Kidney (tissue), 14 donors: Measurements from ENCODE around the gene INPP5A. TPM values are rescaled to one million over a fixed set of nuclear protein-coding genes. Genes with fewer than 3 reads are reported as not detected.

Source experiments
- DNase-seq, 5 donors: peaks; one replicate each; pipeline ENCODE4 v3.0.0-alpha.2; 2013 to 2020
- FAIRE-seq: peaks from 2 replicates; lab custom pipeline; 2012; peaks lifted over from hg19 to GRCh38; lab: Jason Lieb, UNC
- H3K27ac ChIP-seq, 2 donors: one replicate each; pipeline ENCODE4 v1.7.0; 2013; ENCODE audit warnings: low read depth in 2 of 2, low read length in 2 of 2, inconsistent platforms in 1 of 2
- H3K27me3 ChIP-seq: one replicate; pipeline ENCODE4 v1.7.1; 2013; ENCODE audit warnings: low read length, inconsistent platforms; ENCODE audit not compliant: control insufficient read depth, insufficient read depth
- H3K36me3 ChIP-seq, 3 donors: one replicate each; pipeline versions ENCODE4 v1.7.0 to v1.7.1; 2013; ENCODE audit warnings: low read length in 3 of 3, control low read depth in 1 of 3, inconsistent platforms in 1 of 3; ENCODE audit not compliant: insufficient read depth in 3 of 3, control insufficient read depth in 2 of 3
- H3K4me1 ChIP-seq, 3 donors: one replicate each; pipeline versions ENCODE4 v1.7.0 to v1.7.1; 2013; ENCODE audit warnings: low read length in 3 of 3, inconsistent platforms in 1 of 3, low read depth in 1 of 3; ENCODE audit not compliant: control insufficient read depth in 2 of 3, insufficient read depth in 2 of 3
- H3K4me3 ChIP-seq, 3 donors: one replicate each; pipeline versions ENCODE4 v1.7.0 to v1.8.1; 2013; ENCODE audit warnings: low read length in 3 of 3, control low read depth in 1 of 3, inconsistent platforms in 1 of 3
- H3K9ac ChIP-seq, 3 donors: one replicate each; pipeline versions ENCODE4 v1.7.0 to v1.7.1; 2013; ENCODE audit warnings: low read length in 3 of 3, control low read depth in 1 of 3, inconsistent platforms in 1 of 3
- H3K9me3 ChIP-seq, 3 donors: one replicate each; pipeline versions ENCODE4 v1.7.0 to v1.7.1; 2013; ENCODE audit warnings: low read length in 3 of 3, control low read depth in 1 of 3, inconsistent platforms in 1 of 3; ENCODE audit not compliant: control insufficient read depth in 2 of 3, insufficient read depth in 1 of 3
- CTCF ChIP-seq: IDR thresholded peaks from 3 replicates; pipeline ENCODE4 v1.5.1; 2012; ENCODE audit warnings: mild to moderate bottlenecking, moderate library complexity, borderline replicate concordance; ENCODE audit not compliant: insufficient read depth; ENCODE audit errors: extremely low read depth
- intact Hi-C: fragments of 100-400 bp; cut with DNase I; formaldehyde crosslinking; loops from one replicate; pipeline ENCODE4 v1.11.1; 2022
- polyA plus RNA-seq: library from polyadenylated mRNA; stranded (reverse); fragments of 350-450 nt; fragmentation: Illumina TruSeq; extraction: RNeasy Lipid Tissue Mini Kit (QIAGEN cat#74804); gene quantifications from one replicate; pipeline ENCODE4 v1.2.3, GENCODE V29; 2014; ENCODE audit warnings: low read depth, low replicate concordance; ENCODE audit not compliant: insufficient read depth
- total RNA-seq: library from RNA; stranded (reverse); fragmentation: NEBNext Ultra II Directional; extraction: Animal tissue kit (Norgen Biotek cat#: 25700); gene quantifications from one replicate; pipeline ENCODE4 v1.2.1, GENCODE V29; 2021
- donor health status: control.
- donor health status: control.
- donor health status: control.
- donor health status: control.
- donor health status: control.
- donor health status: DM: yes; HTN: yes; CAD: no.
- donor health status: Normal renal cell carcinoma (clear cell type).

Gene INPP5A
- total and polyA plus RNA-seq, 2 donors from 2014 or later: 20.8 to 40.3 TPM

DNA sequence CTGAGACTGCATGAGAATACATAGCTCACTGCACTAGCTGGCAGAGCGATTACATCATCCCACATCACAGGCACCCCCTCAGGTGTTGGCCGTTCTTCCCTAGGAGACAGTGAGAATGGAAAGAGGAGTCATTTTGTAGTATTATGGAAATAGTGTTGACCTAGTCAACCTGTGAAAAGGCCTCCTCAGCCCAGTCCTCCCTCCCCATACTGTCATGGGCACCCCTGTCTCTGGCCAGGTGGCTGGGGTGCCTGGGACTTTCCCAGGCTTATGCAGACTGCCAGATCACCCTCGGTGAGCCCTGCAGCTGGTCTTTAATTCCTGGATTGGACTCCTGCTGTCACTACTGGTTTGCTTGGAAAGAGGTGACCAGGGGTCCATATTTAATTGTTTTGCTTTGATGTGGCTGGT is 4.0 kb downstream of the INPP5A start:
- no peak overlapping the region for H3K27ac ChIP-seq
- no peak overlapping the region for H3K9ac ChIP-seq
- TF ChIP-seq CTCF: no peak
- H3K36me3 ChIP-seq: no peaks in the 10 kb centered on the region
- peaks cover 0 to 53% (median 19%) of the 10 kb centered on the region in 3 donors for H3K4me1 ChIP-seq
- intact Hi-C loops: no loop called here
- H3K4me3 ChIP-seq: no peak overlapping the region
- no peaks in the 10 kb centered on the region for H3K27me3 ChIP-seq
- peak in 1 of 5 donors; percentile 30 for DNase-seq
- no peak for FAIRE-seq
- H3K9me3 ChIP-seq: no peaks in the 10 kb centered on the region

DNA sequence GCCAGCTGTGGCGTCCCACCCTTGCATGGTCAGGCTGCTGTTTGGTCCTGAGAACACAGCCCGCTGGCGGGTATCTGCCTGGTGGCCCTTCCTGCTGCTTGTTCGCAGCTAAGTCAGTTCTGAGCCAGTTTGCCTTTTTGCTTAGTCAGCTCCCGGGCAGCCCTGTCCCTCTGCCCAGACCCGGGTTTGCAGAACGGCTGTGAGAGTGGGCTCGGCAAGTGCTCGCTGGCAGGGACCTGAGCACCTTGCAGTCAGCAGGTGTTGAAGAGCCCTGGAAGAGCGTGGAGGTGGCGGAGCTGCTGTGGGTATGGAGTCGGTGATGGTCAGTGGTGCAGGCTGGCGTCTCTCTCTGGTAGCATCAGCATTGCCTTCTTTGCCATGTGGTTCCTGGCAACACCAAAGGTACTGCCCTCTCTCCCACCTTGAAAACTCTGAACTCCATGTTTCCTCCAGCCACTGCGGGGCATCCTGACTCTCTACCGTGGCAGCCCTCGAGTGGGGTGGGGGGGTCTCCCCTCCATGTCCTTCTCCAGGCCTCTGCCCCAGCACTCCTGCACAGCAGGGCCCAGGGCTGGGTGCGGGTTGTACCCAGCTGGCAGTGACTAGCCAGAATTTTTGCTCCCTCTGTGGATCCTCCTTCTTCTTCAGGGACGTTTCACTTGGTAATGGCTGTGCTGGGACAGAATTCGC is 4.6 kb downstream of the INPP5A start:
- H3K27me3 ChIP-seq: no peaks in the 10 kb centered on the region
- no peaks in the 10 kb centered on the region for H3K9me3 ChIP-seq
- intact Hi-C loops: no loop called here
- H3K27ac ChIP-seq: no peak overlapping the region
- no peak for TF ChIP-seq CTCF
- H3K9ac ChIP-seq: no peak overlapping the region
- peaks cover 0 to 57% (median 24%) of the 10 kb centered on the region in 3 donors for H3K4me1 ChIP-seq
- no peak overlapping the region for H3K4me3 ChIP-seq
- DNase-seq: peak in 2 of 5 donors; percentile 30 to 66
- no peak for FAIRE-seq
- no peaks in the 10 kb centered on the region for H3K36me3 ChIP-seq

GRCh38 chr10:132542819-132543218 is 5.2 kb downstream of the INPP5A start:
- FAIRE-seq (no peak), DNase-seq (peak in 1 of 5 donors; percentile 16)
- H3K4me3 ChIP-seq: no peak overlapping the region
- H3K9ac ChIP-seq: no peak overlapping the region
- no peaks in the 10 kb centered on the region for H3K27me3 ChIP-seq
- H3K27ac ChIP-seq: no peak overlapping the region
- peaks cover 0 to 57% (median 25%) of the 10 kb centered on the region in 3 donors for H3K4me1 ChIP-seq
- H3K36me3 ChIP-seq: no peaks in the 10 kb centered on the region
- H3K9me3 ChIP-seq: no peaks in the 10 kb centered on the region
- intact Hi-C loops: no loop called here
- TF ChIP-seq CTCF: no peak
